ENCODE data around the gene DDX51. TPM values are rescaled to one million over a fixed set of nuclear protein-coding genes. Genes with fewer than 3 reads are reported as not detected.

Gene DDX51
- total RNA-seq, 2 donors from 2014 or later = 9.4 to 22.9 TPM

GRCh38 chr12:132114667-132115066, 29.5 kb downstream of the DDX51 start:
- TF ChIP-seq CTCF (IDR thresholded peaks at IDR 0.05) = no peak
- no peaks in the 10 kb centered on the region for H3K9me3 ChIP-seq
- H3K9ac ChIP-seq (ENCODE audit: low read depth in 2 of 2, low read length in 2 of 2) = no peak overlapping the region
- H3K4me1 ChIP-seq = no peaks in the 10 kb centered on the region
- no peak overlapping the region for H3K27ac ChIP-seq
- H3K4me3 ChIP-seq = no peak overlapping the region
- no peaks in the 10 kb centered on the region for H3K27me3 ChIP-seq
- intact Hi-C loops (cut with DNase I) = no loop called here
- no peak for DNase-seq
- no peaks in the 10 kb centered on the region for H3K36me3 ChIP-seq

- TF ChIP-seq CTCF (IDR thresholded peaks at IDR 0.05) = no peak
- H3K27ac ChIP-seq = no peak overlapping the region
- H3K4me1 ChIP-seq = no peaks in the 10 kb centered on the region
- H3K36me3 ChIP-seq = no peaks in the 10 kb centered on the region
- no peak for DNase-seq
- no peak overlapping the region for H3K9ac ChIP-seq (ENCODE audit: low read depth in 2 of 2, low read length in 2 of 2)
- H3K27me3 ChIP-seq = no peaks in the 10 kb centered on the region
- no peaks in the 10 kb centered on the region for H3K9me3 ChIP-seq
- intact Hi-C loops (cut with DNase I) = no loop called here
- no peak overlapping the region for H3K4me3 ChIP-seq
These were observed 32.3 kb downstream of the DDX51 start for GRCh38 chr12:132111654-132112304.

GRCh38 chr12:132110677-132111076, 33.4 kb downstream of the DDX51 start:
- Histone ChIP-seq H3K9ac (ENCODE audit: low read depth in 2 of 2, low read length in 2 of 2) (no peak overlapping the region), H3K4me1 (no peaks in the 10 kb centered on the region), H3K27ac (no peak overlapping the region), H3K4me3 (no peak overlapping the region), H3K27me3 (no peaks in the 10 kb centered on the region), H3K36me3 (no peaks in the 10 kb centered on the region), H3K9me3 (no peaks in the 10 kb centered on the region)
- intact Hi-C loops (cut with DNase I) = no loop called here
- DNase-seq = no peak
- TF ChIP-seq CTCF (IDR thresholded peaks at IDR 0.05) = no peak

- intact Hi-C loops (cut with DNase I) = no loop called here
- H3K9me3 ChIP-seq = no peaks in the 10 kb centered on the region
- DNase-seq = no peak
- H3K4me3 ChIP-seq = no peak overlapping the region
- no peaks in the 10 kb centered on the region for H3K36me3 ChIP-seq
- no peak overlapping the region for H3K9ac ChIP-seq (ENCODE audit: low read depth in 2 of 2, low read length in 2 of 2)
- no peaks in the 10 kb centered on the region for H3K4me1 ChIP-seq
- no peak overlapping the region for H3K27ac ChIP-seq
- no peaks in the 10 kb centered on the region for H3K27me3 ChIP-seq
- TF ChIP-seq CTCF (IDR thresholded peaks at IDR 0.05) = no peak
These were observed 34.4 kb downstream of the DDX51 start for GRCh38 chr12:132109741-132110140.

GRCh38 chr12:132108211-132108832, 35.8 kb downstream of the DDX51 start:
- Histone ChIP-seq H3K36me3 (no peaks in the 10 kb centered on the region), H3K4me3 (no peak overlapping the region), H3K27ac (no peak overlapping the region)

More at GRCh38 chr12:132108211-132108832, 35.8 kb downstream of the DDX51 start:
- no peaks in the 10 kb centered on the region for H3K9me3 ChIP-seq
- H3K4me1 ChIP-seq = no peaks in the 10 kb centered on the region
- no peak for DNase-seq
- intact Hi-C loops (cut with DNase I) = no loop called here
- H3K9ac ChIP-seq (ENCODE audit: low read depth in 2 of 2, low read length in 2 of 2) = no peak overlapping the region
- no peak for TF ChIP-seq CTCF (IDR thresholded peaks at IDR 0.05)
- H3K27me3 ChIP-seq = no peaks in the 10 kb centered on the region

All from colonic mucosa (tissue), 4 donors.